Suprapubic skin (tissue), 4 donors: ENCODE data around the gene PRORP. TPM values are rescaled to one million over a fixed set of nuclear protein-coding genes. Genes with fewer than 3 reads are reported as not detected.
"Not testable (repeated sequence)": the region's sequence is repeated elsewhere in the genome, so short reads cannot be mapped to it uniquely, and the experiment has no call there.

ENCODE experiments used
- DNase-seq, 2 donors: peaks; one replicate each; pipeline ENCODE4 v3.0.0-alpha.2; 2019; ENCODE audit warnings: low spot score in 2 of 2
- H3K27ac ChIP-seq: fragments of 200-600 bp; sonication (generic); one replicate; pipeline ENCODE4 v1.5.1; 2019
- H3K27me3 ChIP-seq: fragments of 200-600 bp; sonication (generic); one replicate; pipeline ENCODE4 v1.5.1; 2019
- H3K36me3 ChIP-seq: fragments of 200-600 bp; sonication (generic); one replicate; pipeline ENCODE4 v1.5.1; 2019
- H3K4me1 ChIP-seq: fragments of 200-600 bp; sonication (generic); one replicate; pipeline ENCODE4 v1.5.1; 2019
- H3K4me3 ChIP-seq: fragments of 200-600 bp; sonication (generic); one replicate; pipeline ENCODE4 v1.5.1; 2019; ENCODE audit warnings: mild to moderate bottlenecking
- H3K9me3 ChIP-seq: fragments of 200-600 bp; sonication (generic); one replicate; pipeline ENCODE4 v1.5.1; 2019
- EP300 ChIP-seq: sonication (generic); formaldehyde crosslinking; IDR thresholded peaks from one replicate; pipeline ENCODE4 v1.6.1; 2017; ENCODE audit warnings: antibody characterized with exemption
- POLR2A ChIP-seq, 2 donors: fragments of 450-650 bp; IDR thresholded peaks; one replicate each; pipeline ENCODE4 v1.6.1; 2017; ENCODE audit warnings: antibody characterized with exemption in 2 of 2, mild to moderate bottlenecking in 2 of 2, moderate library complexity in 2 of 2
- POLR2AphosphoS5 ChIP-seq, 3 donors: sonication (generic); formaldehyde crosslinking; IDR thresholded peaks; one replicate each; pipeline ENCODE4 v1.6.1; 2017; ENCODE audit warnings: antibody characterized with exemption in 3 of 3
- WGBS: methylation state at CpG from one replicate; pipeline ENCODE4 v1.1.5; 2018; 5-methylcytosine and 5-hydroxymethylcytosine counted together
- total RNA-seq, 4 donors: library from RNA; depleted of rRNA; stranded (reverse); fragments of >200 nt; gene quantifications; one replicate each; pipeline ENCODE4 v1.1.0, GENCODE V29; 2016
- TF ChIP-seq, protein P1 (sequence below), 2 donors: fragments of 200-600 bp in 1 of 2; fragments of 450-650 bp in 1 of 2; sonication (generic) in 1 of 2; IDR thresholded peaks; one replicate each; pipeline ENCODE4 v1.5.1; 2016 to 2019; ENCODE audit warnings: antibody characterized with exemption in 2 of 2, mild to moderate bottlenecking in 1 of 2, moderate library complexity in 1 of 2

Gene PRORP
- total RNA-seq, 4 donors from 2014 or later = 31.6 to 45.2 (median 40.9) TPM

DNA sequence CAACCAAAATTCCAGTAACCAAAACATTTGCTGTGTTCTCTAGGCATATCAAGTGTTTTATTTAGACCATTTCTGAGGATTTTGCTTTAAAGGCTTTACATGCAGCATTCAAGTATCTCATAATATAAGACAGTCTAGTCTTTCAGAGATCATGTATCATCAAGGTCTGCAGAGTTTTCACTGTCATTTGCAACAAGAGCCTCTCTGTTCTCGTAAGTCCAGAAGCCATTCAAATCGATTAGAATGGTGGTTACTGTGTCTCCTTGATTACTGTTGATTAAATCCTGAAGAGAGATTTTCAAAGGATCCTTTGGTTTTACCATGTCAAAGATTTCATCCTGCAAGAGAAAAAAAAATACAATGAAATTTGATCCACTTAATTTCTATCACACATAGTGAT lies 36.9 kb upstream of the PRORP start:
- H3K4me1 ChIP-seq = no peaks in the 10 kb centered on the region
- no peaks in the 10 kb centered on the region for H3K9me3 ChIP-seq
- H3K36me3 ChIP-seq = peaks cover 66% of the 10 kb centered on the region
- no peaks in the 10 kb centered on the region for H3K27me3 ChIP-seq
- WGBS = 91% methylated on average over 2 of the region's 2 CpGs
- TF ChIP-seq POLR2AphosphoS5 (IDR thresholded peaks at IDR 0.05) (no peak), POLR2A (IDR thresholded peaks at IDR 0.05) (no peak), EP300 (no peak)
- TF ChIP-seq, protein P1, sequence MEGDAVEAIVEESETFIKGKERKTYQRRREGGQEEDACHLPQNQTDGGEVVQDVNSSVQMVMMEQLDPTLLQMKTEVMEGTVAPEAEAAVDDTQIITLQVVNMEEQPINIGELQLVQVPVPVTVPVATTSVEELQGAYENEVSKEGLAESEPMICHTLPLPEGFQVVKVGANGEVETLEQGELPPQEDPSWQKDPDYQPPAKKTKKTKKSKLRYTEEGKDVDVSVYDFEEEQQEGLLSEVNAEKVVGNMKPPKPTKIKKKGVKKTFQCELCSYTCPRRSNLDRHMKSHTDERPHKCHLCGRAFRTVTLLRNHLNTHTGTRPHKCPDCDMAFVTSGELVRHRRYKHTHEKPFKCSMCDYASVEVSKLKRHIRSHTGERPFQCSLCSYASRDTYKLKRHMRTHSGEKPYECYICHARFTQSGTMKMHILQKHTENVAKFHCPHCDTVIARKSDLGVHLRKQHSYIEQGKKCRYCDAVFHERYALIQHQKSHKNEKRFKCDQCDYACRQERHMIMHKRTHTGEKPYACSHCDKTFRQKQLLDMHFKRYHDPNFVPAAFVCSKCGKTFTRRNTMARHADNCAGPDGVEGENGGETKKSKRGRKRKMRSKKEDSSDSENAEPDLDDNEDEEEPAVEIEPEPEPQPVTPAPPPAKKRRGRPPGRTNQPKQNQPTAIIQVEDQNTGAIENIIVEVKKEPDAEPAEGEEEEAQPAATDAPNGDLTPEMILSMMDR (IDR thresholded peaks at IDR 0.05) = no peak
- no peak overlapping the region for H3K27ac ChIP-seq
- DNase-seq = no peak
- H3K4me3 ChIP-seq = no peak overlapping the region

DNA sequence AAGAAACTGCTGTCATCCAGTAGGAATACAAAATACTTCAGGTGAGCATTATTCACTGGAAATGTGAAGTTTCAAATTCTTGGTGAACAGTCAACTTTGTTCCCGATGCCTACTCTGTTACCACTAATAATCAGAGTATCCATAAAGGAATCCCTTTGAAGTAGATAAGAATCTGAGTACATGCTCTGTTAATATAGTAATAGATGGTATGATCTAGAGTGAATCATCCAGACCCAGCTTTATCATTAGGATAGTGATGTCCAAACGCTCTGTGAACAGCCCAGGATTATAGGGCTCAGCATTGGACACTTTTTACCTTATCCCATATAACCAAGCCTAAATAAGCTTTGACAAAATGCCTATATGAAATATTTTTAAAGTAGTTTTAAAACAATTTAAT lies 33.8 kb upstream of the PRORP start:
- H3K9me3 ChIP-seq = no peaks in the 10 kb centered on the region
- 89% methylated on average over 2 of the region's 2 CpGs for WGBS
- DNase-seq = no peak
- no peak overlapping the region for H3K27ac ChIP-seq
- no peaks in the 10 kb centered on the region for H3K4me1 ChIP-seq
- TF ChIP-seq, protein P1 (IDR thresholded peaks at IDR 0.05) = no peak
- TF ChIP-seq EP300 (no peak), POLR2AphosphoS5 (IDR thresholded peaks at IDR 0.05) (no peak), POLR2A (IDR thresholded peaks at IDR 0.05) (no peak)
- H3K36me3 ChIP-seq = peaks cover 62% of the 10 kb centered on the region
- no peak overlapping the region for H3K4me3 ChIP-seq
- H3K27me3 ChIP-seq = no peaks in the 10 kb centered on the region

DNA sequence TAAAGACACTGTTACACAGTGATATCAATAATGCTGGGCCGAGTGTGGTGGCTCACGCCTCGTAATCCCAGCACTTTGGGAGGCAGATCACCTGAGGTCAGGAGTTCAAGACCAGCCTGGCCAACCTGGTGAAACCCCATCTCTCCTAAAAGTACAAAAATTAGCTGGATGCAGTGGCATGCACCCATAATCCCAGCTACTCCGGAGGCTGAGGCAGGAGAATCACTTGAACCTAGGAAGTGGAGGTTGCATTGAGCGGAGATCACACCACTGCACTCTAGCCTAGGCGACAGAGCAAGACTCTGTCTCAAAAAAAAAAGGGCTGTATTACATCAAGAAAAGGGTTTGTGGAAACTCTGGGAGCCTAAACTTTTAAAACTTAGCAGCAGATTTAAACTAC lies 27.7 kb upstream of the PRORP start:
- WGBS = 86% methylated on average over 6 of the region's 6 CpGs
- not testable (repeated sequence) for H3K9me3 ChIP-seq, H3K27me3 ChIP-seq, H3K4me3 ChIP-seq, H3K27ac ChIP-seq, DNase-seq, H3K4me1 ChIP-seq
- H3K36me3 ChIP-seq = peaks cover 74% of the 10 kb centered on the region

DNA sequence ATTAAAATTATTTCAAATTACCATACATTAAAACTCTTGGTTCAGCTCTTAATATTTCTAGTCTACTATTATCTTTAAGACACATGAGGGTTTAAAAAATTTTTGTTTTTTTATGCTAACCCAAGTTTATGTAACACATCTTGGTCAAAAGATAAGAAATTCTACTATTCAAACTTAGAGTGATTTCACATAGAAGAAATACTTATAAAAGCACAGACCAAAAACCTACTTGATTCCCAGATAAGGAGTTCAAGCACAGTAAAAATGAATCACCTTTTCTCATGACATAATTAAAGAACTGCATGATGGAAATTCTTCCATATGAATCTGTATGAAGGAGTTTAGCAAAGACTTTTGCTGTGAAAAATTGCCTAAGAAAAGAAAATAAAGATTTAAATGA lies 14.5 kb upstream of the PRORP start:
- Histone ChIP-seq H3K4me3 (no peak overlapping the region), H3K9me3 (no peaks in the 10 kb centered on the region), H3K27ac (no peak overlapping the region), H3K4me1 (no peaks in the 10 kb centered on the region), H3K36me3 (peaks cover 82% of the 10 kb centered on the region), H3K27me3 (no peaks in the 10 kb centered on the region)
- no peak for TF ChIP-seq POLR2AphosphoS5 (IDR thresholded peaks at IDR 0.05)
- TF ChIP-seq POLR2A (IDR thresholded peaks at IDR 0.05) = no peak
- TF ChIP-seq EP300 = no peak
- TF ChIP-seq, protein P1 (IDR thresholded peaks at IDR 0.05) = no peak
- DNase-seq = no peak

DNA sequence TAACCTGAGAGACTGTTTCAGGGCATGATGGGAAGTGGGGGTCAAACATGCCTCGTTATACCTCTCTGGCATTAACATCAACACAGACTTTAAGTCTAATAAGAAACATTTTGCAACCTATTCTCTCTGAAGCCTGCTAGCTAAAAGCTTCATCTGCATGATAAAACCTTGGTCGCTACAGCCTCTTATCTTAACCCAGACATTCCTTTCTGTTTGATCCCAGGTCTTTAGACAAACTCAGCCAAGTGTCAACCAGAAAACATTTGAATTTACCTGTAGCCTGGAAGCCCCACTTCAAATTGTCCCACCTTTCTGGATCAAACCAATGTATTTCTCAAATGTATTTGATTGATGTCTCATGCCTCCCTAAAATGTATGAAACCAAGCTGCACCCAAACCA lies 9.7 kb upstream of the PRORP start:
- no peaks in the 10 kb centered on the region for H3K4me1 ChIP-seq
- no peak overlapping the region for H3K4me3 ChIP-seq
- H3K27ac ChIP-seq = no peak overlapping the region
- no peaks in the 10 kb centered on the region for H3K9me3 ChIP-seq
- DNase-seq = no peak
- TF ChIP-seq EP300 = no peak
- TF ChIP-seq, protein P1 (IDR thresholded peaks at IDR 0.05) = no peak
- TF ChIP-seq POLR2AphosphoS5 (IDR thresholded peaks at IDR 0.05) = no peak
- TF ChIP-seq POLR2A (IDR thresholded peaks at IDR 0.05) = no peak
- WGBS = 90% methylated on average over 2 of the region's 2 CpGs
- no peaks in the 10 kb centered on the region for H3K27me3 ChIP-seq
- H3K36me3 ChIP-seq = peaks cover 73% of the 10 kb centered on the region

DNA sequence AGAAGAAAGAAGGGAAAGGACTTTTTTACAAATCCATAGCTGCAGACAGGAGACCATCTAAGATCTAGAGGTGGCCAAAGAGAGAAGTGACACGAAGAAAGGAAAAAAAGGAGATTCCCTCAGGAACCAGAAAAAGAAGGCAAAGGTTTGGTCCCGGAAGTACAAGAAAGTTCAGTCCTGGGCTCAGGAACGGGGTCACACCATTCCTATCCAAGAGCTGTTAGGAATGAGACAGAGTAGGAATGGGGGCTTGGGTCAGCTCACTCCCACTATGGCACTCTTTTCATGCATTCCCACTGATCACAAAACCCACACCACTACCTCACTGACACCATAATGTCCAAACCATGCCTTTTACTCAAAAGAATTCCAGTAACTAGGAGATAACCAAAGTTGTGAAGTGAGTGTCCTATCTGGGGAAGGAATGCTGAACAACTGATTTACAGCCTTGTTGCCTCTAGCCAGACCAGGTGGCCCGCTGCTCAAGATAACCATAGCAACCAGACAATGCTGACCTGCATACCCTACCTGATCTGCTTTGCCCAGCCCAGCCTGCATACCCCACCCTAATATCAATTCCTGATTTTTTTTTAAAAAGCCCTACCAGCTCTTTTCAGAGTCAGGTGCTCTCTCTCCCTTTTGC lies 8.9 kb upstream of the PRORP start:
- WGBS = 93% methylated on average over 4 of the region's 4 CpGs
- Histone ChIP-seq H3K9me3 (no peaks in the 10 kb centered on the region), H3K27me3 (no peaks in the 10 kb centered on the region), H3K4me3 (no peak overlapping the region), H3K36me3 (peaks cover 71% of the 10 kb centered on the region), H3K27ac (no peak overlapping the region), H3K4me1 (no peaks in the 10 kb centered on the region)
- no peak for DNase-seq
- TF ChIP-seq EP300 (no peak), POLR2AphosphoS5 (IDR thresholded peaks at IDR 0.05) (no peak), POLR2A (IDR thresholded peaks at IDR 0.05) (no peak)
- TF ChIP-seq, protein P1 (IDR thresholded peaks at IDR 0.05) = no peak
